ENCODE measurements around the gene SCP2D1.

The SCP2D1 gene

GRCh38 chr20:18813483-18813882 is at the start of gene SCP2D1:
TSS of gene SCP2D1 (plus strand) at chr20:18813783. CDS start at chr20:18813816, 33 bp downstream.
- TF ChIP-seq, protein P1, sequence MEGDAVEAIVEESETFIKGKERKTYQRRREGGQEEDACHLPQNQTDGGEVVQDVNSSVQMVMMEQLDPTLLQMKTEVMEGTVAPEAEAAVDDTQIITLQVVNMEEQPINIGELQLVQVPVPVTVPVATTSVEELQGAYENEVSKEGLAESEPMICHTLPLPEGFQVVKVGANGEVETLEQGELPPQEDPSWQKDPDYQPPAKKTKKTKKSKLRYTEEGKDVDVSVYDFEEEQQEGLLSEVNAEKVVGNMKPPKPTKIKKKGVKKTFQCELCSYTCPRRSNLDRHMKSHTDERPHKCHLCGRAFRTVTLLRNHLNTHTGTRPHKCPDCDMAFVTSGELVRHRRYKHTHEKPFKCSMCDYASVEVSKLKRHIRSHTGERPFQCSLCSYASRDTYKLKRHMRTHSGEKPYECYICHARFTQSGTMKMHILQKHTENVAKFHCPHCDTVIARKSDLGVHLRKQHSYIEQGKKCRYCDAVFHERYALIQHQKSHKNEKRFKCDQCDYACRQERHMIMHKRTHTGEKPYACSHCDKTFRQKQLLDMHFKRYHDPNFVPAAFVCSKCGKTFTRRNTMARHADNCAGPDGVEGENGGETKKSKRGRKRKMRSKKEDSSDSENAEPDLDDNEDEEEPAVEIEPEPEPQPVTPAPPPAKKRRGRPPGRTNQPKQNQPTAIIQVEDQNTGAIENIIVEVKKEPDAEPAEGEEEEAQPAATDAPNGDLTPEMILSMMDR (IDR thresholded peaks at IDR 0.05; ENCODE audit: control insufficient read depth, extremely low read depth, insufficient read depth), result no peak
- no peak within 1 kb of the TSS for H3K4me3 ChIP-seq (ENCODE audit: low read depth, low read length)
- DNase-seq (ENCODE audit: low read depth), result no peak

DNA sequence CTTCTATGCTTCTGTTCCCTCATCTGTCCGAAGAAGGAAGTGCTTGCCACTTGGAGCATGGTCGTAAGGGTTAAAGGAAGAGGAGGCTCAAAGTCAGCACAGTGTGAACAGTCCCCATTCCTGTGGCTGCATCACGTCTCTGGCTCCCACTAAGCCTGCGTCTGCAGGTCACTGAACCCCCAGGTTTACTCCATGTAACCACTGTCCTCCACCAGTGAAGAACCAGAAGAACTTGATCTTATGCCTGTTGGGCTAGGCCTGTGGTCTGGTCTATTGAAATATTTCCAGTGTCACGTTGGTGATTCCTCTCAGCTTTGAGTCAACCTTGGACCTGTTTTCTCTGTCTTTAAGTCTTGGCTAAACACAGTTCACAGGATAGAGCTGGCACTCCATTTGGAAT is 45.9 kb upstream of the SCP2D1 start:
- no peak overlapping the region for H3K4me3 ChIP-seq (ENCODE audit: low read depth, low read length)
- TF ChIP-seq, protein P1 (IDR thresholded peaks at IDR 0.05; ENCODE audit: control insufficient read depth, extremely low read depth, insufficient read depth), result no peak
- DNase-seq (ENCODE audit: low read depth), result no peak

- TF ChIP-seq, protein P1 (IDR thresholded peaks at IDR 0.05; ENCODE audit: control insufficient read depth, extremely low read depth, insufficient read depth), result no peak
These were observed 40.0 kb upstream of the SCP2D1 start for GRCh38 chr20:18773566-18773965.

DNA sequence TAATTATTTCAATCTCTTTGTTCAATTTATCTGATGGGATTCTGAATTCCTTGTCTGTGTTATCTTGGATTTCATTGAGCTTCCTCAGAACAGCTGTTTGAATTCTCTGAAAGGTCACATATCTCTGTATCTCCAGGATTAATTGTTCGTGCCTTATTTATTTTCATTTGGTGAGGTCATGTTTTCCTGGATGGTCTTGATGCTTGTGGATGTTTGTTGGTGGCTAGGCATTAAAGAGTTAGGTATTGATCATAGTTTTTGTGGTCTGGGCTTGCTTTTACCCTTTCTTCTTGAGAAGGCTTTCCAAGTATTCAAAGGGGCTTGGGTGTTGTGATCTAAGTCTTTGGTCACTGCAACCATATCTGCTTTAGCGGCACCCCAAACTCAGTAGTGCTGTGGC is 39.4 kb upstream of the SCP2D1 start:
- no peak for DNase-seq (ENCODE audit: low read depth)
- no peak overlapping the region for H3K4me3 ChIP-seq (ENCODE audit: low read depth, low read length)
- TF ChIP-seq, protein P1 (IDR thresholded peaks at IDR 0.05; ENCODE audit: control insufficient read depth, extremely low read depth, insufficient read depth), result no peak

More at GRCh38 chr20:18773566-18773965, 40.0 kb upstream of the SCP2D1 start:
- H3K4me3 ChIP-seq (ENCODE audit: low read depth, low read length), result no peak overlapping the region
- DNase-seq (ENCODE audit: low read depth), result no peak

DNA sequence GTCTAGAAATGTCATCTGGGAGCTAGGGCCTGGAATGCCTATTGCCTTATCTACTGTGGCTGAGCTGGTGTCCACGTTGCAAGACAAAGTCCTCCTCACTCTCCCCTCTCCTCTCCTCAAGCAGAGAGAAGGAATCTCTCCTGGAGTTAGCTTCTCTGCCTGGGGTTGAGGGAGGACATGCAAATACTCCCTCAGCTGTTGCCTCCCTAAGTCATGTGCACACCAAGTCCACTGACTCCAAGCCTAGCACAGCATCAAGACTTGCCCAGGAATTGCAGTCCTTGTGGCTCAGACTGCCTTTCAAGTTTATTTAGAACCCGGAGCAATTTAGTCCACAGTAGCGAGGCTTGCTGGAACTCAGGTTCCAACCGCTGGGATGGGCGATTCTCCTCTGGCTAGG is 38.0 kb upstream of the SCP2D1 start:
- no peak overlapping the region for H3K4me3 ChIP-seq (ENCODE audit: low read depth, low read length)
- DNase-seq (ENCODE audit: low read depth), result no peak
- TF ChIP-seq, protein P1 (IDR thresholded peaks at IDR 0.05; ENCODE audit: control insufficient read depth, extremely low read depth, insufficient read depth), result no peak

DNA sequence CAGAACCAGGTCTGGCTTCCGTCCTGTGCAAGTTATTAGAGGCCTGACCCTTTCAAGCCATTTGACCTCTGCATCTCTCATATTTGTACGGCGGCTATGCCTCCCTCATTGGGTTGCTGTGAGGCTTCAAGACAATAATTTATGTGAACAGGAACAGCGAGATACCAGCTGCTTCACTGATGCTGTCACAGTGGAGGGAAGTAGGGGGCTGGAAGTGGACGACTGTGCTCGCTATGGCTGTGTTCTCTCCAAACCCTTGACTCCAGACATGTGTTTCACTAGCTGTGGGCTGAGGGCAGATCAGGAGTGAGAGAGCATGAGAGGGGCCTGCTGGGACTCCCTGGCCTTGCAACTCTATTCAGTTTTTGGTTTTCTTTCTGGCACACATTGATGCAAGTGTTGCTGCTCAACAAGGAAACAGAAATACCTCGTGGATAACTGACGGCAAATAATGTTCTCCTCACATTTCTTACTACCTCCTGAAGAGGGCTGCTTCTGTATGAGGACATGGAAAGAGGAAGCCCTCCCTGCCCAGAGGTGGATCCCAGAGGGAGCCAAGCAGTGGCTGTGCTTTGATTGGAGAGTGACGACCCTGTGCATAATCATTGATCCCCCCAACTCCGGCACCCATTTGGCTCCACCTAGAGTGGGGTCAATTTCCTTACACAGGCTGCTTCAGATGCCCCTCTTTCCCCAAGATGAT is 34.7 kb upstream of the SCP2D1 start:
- no peak for DNase-seq (ENCODE audit: low read depth)
- H3K4me3 ChIP-seq (ENCODE audit: low read depth, low read length), result no peak overlapping the region
- TF ChIP-seq, protein P1 (IDR thresholded peaks at IDR 0.05; ENCODE audit: control insufficient read depth, extremely low read depth, insufficient read depth), result no peak
